GM18951 (cell line): ENCODE results near the gene OSCP1.

Experiments
- POLR2A ChIP-seq: IDR thresholded peaks from 4 replicates; pipeline ENCODE4 v1.6.1; 2011; ENCODE audit warnings: mild to moderate bottlenecking; ENCODE audit not compliant: insufficient read length, insufficient read depth; ENCODE audit errors: extremely low read depth
- in situ Hi-C: fragments of 300-500 bp; cut with MboI; formaldehyde crosslinking; loops from one replicate; pipeline ENCODE4 v1.12.0; 2022; ENCODE audit warnings: low sequenced_read_pairs, mixed read lengths, inconsistent platforms; ENCODE audit not compliant: unreplicated experiment

The OSCP1 gene

DNA sequence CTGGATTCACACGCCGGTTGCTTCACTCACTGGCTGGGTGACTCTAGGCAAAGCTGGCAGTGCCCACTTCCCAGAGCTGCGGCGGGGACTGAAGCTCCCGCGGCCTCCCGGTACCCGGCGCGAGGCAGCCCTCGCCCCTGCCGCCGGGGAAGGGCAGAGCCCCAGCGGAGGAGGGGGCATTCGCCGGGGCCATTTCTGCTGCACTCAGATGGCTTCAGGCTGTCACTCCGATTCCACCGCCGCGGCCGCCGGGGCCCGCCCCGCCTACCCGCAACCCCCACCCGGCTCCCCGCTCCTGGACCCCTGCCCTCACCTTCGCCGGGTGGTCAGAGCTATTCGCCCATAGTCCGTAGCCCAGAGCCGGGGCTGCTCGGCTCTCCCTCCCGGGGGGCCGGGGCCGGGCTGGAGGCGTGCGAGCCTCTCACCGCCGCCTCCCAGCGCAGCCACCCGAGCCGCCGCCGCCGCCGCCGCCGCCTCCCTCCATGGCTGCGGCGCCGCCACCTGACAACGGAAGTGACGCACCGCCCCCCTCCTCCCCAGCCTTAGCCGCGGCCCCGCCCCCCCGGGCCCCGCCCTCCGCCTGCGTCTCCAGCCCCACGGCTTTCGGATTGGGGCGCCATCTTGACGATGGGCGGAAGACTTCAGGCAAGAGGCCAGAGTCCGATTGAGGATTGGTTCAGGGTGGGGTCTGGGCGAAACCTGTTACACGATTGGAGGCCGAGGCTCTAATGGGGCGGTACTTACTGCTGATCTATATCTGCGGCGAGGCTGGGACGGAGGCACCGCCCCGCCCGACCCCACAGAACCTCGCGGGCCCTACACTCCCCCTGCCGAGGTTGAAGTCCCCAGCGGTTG, 64.6 kb downstream of the OSCP1 start, which contains the start of gene STK40:
Gene STK40 (minus strand): TSS at position 515 of the 855 bp plus-strand sequence. CDS start 24,592 bp downstream, outside the sequence.
- peak; percentile 67 for TF ChIP-seq POLR2A
- in situ Hi-C loops: no loop called here

DNA sequence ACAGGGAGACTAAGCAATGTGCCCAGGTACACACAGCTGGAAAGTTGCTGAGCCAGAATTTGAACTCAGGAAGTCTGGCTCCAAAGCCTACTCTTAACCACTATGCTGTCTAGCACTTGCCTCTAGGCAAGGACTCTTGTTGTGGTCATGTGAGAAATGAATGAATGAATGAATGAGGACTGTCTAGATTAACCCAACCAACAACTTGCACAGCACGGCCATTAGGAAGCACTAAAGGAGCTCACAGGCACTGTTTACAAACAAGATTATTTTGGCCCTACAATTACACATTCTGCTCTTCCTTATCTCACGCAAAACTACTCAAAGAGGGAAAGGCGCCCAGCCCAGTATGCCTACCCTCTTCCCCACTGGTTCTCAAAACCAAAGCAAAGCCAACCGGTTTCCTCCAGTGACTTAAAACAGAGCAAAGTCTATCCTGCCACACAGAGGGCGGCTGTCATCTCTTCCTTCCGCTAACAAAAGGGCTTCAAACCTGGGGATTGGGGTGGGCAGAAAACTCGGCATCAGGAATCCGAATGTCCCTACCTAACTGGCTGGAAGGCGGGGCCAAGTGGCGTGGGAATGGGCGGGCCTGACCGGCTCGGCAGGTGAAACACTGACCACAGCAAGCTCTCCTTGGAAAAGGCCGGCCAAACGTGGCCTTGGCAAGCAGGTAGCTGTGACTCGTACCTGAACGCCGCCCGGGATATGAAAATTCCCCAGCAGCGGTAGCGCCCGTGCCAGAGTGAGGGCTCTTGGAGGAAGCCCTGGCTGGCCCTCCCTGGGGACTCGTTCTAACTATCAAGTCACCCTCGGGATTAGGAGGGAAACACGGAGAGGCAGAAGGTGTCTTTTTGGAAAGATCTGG, 65.5 kb downstream of the OSCP1 start:
- TF ChIP-seq POLR2A: peak; percentile 15
- in situ Hi-C loops: no loop called here

DNA sequence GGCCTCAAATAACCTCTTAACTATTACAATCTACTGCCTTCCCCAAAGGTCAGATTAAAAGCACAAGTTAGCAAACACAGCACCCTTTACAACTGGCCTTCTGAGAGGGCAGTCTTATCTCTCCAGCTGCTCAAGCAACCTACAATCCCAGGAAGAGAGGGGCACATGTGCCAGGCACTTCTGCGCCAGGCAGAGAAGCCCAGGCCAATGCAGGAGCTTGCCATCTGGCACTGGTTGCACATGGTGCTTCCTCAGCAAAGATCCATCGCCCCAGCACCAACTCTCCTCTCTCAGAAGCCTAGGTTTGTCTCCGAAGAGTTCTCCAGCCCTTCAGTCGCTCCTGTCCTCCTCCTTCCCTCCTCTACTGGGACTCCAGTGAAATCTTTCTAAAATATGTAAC, 67.0 kb downstream of the OSCP1 start:
- in situ Hi-C loops: no loop called here

DNA sequence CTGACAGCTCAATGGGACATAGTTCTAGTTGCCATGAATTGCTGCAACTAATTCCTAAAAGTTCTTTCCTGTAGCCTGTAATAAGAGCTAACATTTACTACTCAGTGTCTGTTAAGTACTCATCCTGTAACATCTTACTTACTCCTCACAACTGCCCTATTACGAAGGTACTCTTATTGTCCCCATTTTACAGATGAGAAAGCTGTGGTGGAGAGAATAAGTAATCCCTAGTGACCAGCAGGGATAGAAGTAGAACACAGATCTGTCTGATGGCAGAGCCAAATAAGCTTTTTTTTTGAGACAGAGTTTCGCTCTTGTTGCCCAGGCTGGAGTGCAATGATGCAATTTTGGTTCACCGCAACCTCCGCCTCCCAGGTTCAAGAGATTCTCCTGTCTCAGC, 67.6 kb downstream of the OSCP1 start:
- TF ChIP-seq POLR2A: no peak
- in situ Hi-C loops: no loop called here

More for the DNA sequence above, 67.0 kb downstream of the OSCP1 start:
- no peak for TF ChIP-seq POLR2A

DNA sequence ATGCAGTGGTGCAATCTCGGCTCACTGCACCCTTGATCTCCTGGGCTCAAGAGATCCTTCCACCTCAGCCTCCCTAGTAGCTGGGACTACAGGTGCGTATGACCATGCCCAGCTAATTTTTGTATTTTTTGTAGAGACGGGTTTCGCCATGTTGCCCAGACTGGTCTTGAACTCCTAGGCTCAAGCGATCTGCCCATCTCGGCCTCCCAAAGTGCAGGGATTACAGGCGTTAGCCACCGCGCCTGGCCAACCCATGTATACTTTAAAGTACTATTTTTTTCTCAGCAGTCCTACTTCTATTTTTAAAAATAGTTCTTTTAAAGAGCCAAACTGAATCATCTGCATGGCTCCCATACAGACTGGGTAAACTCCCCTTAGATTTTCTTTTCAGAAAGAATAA, 68.0 kb downstream of the OSCP1 start:
- no peak for TF ChIP-seq POLR2A
- in situ Hi-C loops: no loop called here

DNA sequence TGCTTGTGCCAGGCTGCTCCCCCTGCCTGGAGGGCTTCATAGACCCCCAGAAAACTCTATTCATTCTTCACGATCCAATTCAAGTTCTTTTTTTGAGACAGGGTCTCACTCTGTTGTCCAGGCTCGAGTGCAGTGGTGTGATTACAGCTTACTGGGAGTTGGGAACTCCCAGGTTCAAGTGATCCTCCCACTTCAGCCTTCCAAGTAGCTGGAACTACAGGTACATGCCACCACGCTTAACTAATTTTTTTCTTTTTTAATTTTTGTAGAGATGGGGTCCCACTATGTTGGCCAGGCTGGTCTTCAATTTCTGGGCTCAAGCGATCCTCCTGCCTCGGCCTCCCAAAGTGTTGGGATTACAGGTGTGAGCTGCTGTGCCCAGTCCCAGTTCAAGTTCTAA, 68.8 kb downstream of the OSCP1 start:
- in situ Hi-C loops: no loop called here

DNA sequence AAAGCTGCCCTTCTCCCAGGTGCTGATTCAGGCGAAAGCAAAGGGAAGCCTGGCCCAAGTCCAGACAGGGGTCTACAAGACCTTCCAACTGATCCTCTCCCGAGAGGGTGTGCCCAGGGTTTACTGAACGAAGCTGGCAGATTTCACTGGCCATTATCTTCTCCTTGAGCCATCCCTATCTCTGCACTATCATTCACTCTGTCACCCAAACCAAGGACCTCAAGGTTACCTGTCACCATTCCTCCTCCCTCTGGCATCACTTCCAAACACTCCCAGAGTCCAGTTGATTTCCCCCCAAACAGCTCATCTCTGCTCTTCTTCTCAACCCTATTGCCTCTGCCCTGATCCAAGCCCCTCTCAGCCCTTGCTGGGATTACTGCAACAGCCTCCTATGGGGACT, 69.5 kb downstream of the OSCP1 start:
- TF ChIP-seq POLR2A: no peak
- in situ Hi-C loops: no loop called here

More for the DNA sequence above, 68.8 kb downstream of the OSCP1 start:
- TF ChIP-seq POLR2A: no peak

DNA sequence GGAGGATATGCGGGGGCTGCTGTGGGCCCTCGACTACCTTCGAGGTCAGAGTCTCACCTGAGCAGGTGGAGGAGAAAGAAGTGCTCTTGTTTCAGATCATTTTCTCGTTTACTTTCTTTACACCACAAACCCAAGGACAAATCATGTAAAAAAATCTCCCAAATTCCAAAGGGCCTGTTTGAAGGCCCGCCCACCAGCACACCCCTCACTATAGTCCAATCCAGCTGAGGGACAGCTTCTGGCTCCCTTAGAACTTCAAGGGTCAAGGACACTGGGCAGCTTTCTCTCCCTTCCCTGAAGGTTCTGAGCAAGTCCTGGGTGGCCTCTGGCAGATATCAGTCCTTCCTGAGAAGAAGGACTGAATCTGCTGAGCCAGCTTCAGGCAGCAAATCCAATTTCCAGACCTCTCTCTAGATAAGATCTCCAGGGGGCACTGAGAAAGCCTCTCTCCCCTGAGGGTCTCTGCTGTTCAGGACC, 70.1 kb downstream of the OSCP1 start:
- TF ChIP-seq POLR2A: no peak
- in situ Hi-C loops: no loop called here

DNA sequence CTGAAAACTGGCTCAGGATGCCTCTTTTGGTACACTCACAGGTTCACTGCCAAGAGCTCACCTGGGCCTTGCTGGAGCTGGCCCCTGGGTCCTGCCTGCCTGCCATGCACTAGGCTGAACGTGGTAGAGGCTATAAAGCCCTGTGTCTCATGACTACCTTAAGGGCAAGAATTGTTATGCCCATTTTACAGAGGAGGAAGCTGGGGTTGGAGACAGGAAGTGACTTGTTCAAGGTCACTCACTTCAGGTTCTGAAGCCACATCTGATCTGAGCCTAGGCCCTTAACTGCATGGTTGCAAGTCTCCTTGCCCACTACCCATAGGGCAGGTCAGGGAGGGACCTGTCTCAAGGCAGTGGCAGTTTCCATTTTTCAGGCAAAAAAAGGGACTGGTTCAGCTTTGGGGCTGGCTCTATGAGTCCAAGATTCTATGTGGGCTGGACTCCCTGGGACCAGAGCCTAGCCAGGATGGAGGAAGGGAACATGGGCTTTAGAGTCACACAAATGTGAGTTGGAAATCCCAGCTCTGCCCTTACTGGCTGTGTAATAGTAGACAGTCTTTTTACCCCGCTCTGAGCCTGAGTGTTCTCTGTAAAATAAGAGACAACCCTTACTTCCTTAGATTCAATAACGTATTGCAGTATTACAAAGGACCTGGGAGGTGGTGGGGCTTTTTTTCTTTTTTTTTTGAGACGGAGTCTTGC, 72.3 kb downstream of the OSCP1 start:
- in situ Hi-C loops: no loop called here
- no peak for TF ChIP-seq POLR2A

DNA sequence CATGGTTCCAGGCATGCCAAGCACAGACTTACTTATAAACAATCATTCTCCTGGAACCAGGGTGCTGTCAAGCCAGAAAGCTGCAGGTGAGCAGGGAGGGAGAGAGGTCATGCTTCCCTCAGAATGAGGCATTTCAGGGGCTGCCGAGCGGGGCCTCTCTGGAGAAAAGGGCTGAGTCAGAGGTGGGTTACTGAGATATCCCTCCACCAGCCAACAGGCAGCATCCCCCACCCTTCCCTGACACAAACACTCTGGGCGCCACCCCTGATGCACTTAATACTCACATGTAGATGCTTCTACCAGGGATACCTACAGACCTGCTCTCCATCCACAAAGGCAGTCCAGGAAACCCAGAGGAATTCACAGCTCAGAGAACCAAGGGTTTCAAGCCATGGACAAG, 77.6 kb downstream of the OSCP1 start:
- no peak for TF ChIP-seq POLR2A
- in situ Hi-C loops: no loop called here

DNA sequence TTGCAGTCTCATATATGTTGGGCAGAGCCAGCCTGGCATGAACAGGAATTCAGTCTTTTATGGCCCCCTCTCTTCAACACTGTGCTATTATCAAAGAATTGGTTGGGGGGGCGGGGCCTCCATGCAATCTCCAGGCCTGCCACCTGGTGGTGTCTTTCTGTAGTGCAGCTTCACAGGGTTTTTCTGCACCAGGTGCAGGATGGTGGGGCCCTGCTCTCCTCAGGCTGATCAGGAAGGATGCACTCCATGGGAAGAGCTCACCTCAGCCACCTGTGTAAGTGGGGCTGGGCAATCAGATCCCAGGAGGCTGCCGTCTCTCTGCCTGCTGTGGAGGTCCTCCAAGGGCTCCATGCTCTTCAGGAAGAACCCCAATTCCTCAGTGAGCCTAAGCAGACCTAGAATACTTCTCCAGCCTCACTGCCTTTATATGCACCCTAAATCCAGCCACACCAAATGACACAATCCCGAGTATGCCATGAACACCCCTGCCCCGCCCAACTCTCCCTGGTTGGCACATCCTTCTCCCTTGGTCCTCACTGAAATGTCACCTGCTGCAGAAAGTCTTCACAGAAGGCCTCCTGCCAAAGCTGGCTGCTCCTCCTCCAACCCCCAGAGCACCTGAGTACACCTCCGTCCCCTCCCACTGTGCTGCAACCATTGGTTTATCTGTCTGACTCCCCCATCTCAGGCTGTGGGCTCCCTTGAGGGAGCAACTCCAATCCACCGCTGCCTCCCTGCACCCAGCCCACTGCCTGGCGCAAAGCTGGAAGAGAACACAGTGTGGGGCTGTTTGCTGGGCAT, 81.0 kb downstream of the OSCP1 start:
- TF ChIP-seq POLR2A: no peak
- in situ Hi-C loops: no loop called here
